CD4-positive, CD25-positive, alpha-beta regulatory T cell (primary cell): ENCODE results near the gene PPCS. TPM values are rescaled to one million over a fixed set of nuclear protein-coding genes. Genes with fewer than 3 reads are reported as not detected.
"Not testable (repeated sequence)": the region's sequence is repeated elsewhere in the genome, so short reads cannot be mapped to it uniquely, and the experiment has no call there.

Experiments
- ATAC-seq, 2 donors: fragments of 150-1000 bp; cut with Tn5 transposase; one replicate each; pipeline ENCODE4 v1.10.0; 2021; ENCODE audit warnings: low read depth in 2 of 2, moderate number of reproducible peaks in 2 of 2, moderate library complexity in 1 of 2
- DNase-seq, 3 donors: peaks; one replicate each; pipeline versions ENCODE4 v3.0.0 to v3.0.0-alpha.2; 2012 to 2022; ENCODE audit warnings: mixed read lengths in 1 of 3
- H3K27ac ChIP-seq: one replicate; pipeline ENCODE4 v1.7.0; 2013; ENCODE audit warnings: mild to moderate bottlenecking, low read length; ENCODE audit not compliant: insufficient read depth, poor library complexity, severe bottlenecking
- H3K27me3 ChIP-seq: one replicate; pipeline ENCODE4 v1.7.0; 2013; ENCODE audit warnings: low read length; ENCODE audit not compliant: control insufficient read depth, insufficient read depth
- H3K36me3 ChIP-seq: one replicate; pipeline ENCODE4 v1.7.0; 2013; ENCODE audit warnings: mild to moderate bottlenecking, low read length, moderate library complexity; ENCODE audit not compliant: control insufficient read depth, insufficient read depth
- H3K4me1 ChIP-seq: 2 replicates; pipeline ENCODE4 v1.7.0; 2013; ENCODE audit warnings: mild to moderate bottlenecking, low read length; ENCODE audit not compliant: insufficient read depth, control insufficient read depth, poor library complexity, severe bottlenecking
- H3K4me3 ChIP-seq: one replicate; pipeline ENCODE4 v1.7.0; 2013; ENCODE audit warnings: low read depth, mild to moderate bottlenecking, low read length, moderate library complexity
- H3K9me3 ChIP-seq, 2 experiments: 1 replicate in 1 of 2; 2 replicates in 1 of 2; pipeline ENCODE4 v1.7.0; 2013; ENCODE audit warnings: low read length in 2 of 2, mild to moderate bottlenecking in 1 of 2, moderate library complexity in 1 of 2; ENCODE audit not compliant: control insufficient read depth in 2 of 2
- H3K27ac Mint-ChIP-seq, 3 donors: one replicate each; pipeline ENCODE4 v1.8.0; 2020 to 2022; ENCODE audit warnings: mild to moderate bottlenecking in 3 of 3, mixed read lengths in 3 of 3, moderate library complexity in 2 of 3
- H3K27me3 Mint-ChIP-seq: one replicate; pipeline ENCODE4 v1.8.0; 2022; ENCODE audit warnings: mild to moderate bottlenecking, mixed read lengths
- H3K36me3 Mint-ChIP-seq: one replicate; pipeline ENCODE4 v1.8.0; 2020; ENCODE audit warnings: mixed read lengths
- H3K4me1 Mint-ChIP-seq, 4 donors: one replicate each; pipeline ENCODE4 v1.8.0; 2020 to 2022; ENCODE audit warnings: mixed read lengths in 4 of 4, mild to moderate bottlenecking in 1 of 4
- H3K4me3 Mint-ChIP-seq, 4 donors: one replicate each; pipeline ENCODE4 v1.8.0; 2020 to 2022; ENCODE audit warnings: mild to moderate bottlenecking in 4 of 4, mixed read lengths in 4 of 4, moderate library complexity in 3 of 4
- H3K9me3 Mint-ChIP-seq, 7 donors: one replicate each; pipeline ENCODE4 v1.8.0; 2020 to 2022; ENCODE audit warnings: mixed read lengths in 7 of 7, mild to moderate bottlenecking in 3 of 7, moderate library complexity in 2 of 7
- polyA plus RNA-seq, 4 donors: library from polyadenylated mRNA; unstranded; fragments of 300-500 nt; fragmentation: Illumina TruSeq; gene quantifications; one replicate each; pipeline ENCODE4 v1.2.3, GENCODE V29; 2021
- total RNA-seq: library from RNA; stranded (reverse); gene quantifications from one replicate; pipeline ENCODE4 v1.2.3, GENCODE V29; 2022

Gene PPCS
- total and polyA plus RNA-seq, 5 donors from 2014 or later: 43.7 to 162 (median 132) TPM

DNA sequence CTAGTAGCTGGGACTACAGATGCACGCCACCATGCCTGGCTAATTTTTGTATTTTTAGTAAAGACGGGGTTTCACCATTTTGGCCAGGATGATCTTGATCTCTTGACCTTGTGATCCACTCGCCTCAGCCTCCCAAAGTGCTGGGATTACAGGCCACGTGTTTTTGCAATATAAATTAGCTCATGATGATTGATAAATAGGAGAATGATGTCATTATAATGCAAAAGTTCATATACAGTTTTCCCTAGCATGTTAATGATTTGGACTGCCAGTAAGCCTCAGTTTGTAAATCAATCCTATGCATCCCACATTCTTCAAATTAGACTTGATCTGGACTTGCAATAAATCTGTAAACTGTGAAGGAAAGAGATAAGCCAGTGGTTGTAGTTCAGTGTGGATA is 21.0 kb downstream of the PPCS start:
- H3K36me3 ChIP-seq, H3K4me1 ChIP-seq, H3K27me3 ChIP-seq, H3K27ac ChIP-seq, H3K4me3 Mint-ChIP-seq, H3K9me3 ChIP-seq, DNase-seq, H3K4me3 ChIP-seq, ATAC-seq, H3K4me1 Mint-ChIP-seq, H3K27me3 Mint-ChIP-seq, H3K9me3 Mint-ChIP-seq, H3K27ac Mint-ChIP-seq: not testable (repeated sequence)
- peaks cover 12% of the 10 kb centered on the region for H3K36me3 Mint-ChIP-seq

DNA sequence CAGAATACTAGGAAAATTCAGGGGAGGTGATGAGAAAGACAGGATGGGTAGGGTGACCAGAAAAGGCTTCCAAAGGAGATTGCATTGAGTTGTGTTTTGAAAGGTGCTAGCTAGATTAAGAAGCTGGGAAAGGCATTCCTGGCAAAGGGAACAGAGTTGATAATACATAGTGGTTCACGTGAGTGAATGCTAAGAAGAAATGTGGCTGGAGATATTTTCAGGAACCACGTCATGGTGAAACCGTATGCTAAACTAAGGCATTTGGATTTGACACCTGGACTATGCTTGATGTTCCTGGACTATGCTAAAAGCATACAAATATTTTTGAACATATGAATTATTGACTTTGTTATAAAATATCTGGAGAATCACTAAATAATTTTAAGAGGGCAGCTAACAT is 21.4 kb downstream of the PPCS start:
- Mint-ChIP-seq H3K27me3 (no peaks in the 10 kb centered on the region), H3K27ac (no peak overlapping the region), H3K36me3 (peaks cover 17% of the 10 kb centered on the region), H3K9me3 (no peaks in the 10 kb centered on the region), H3K4me3 (no peak overlapping the region), H3K4me1 (no peaks in the 10 kb centered on the region)
- DNase-seq (no peak), ATAC-seq (no peak)
- Histone ChIP-seq H3K27ac (no peak overlapping the region), H3K27me3 (no peaks in the 10 kb centered on the region), H3K4me1 (no peaks in the 10 kb centered on the region), H3K36me3 (no peaks in the 10 kb centered on the region), H3K4me3 (no peak overlapping the region), H3K9me3 (no peaks in the 10 kb centered on the region)

DNA sequence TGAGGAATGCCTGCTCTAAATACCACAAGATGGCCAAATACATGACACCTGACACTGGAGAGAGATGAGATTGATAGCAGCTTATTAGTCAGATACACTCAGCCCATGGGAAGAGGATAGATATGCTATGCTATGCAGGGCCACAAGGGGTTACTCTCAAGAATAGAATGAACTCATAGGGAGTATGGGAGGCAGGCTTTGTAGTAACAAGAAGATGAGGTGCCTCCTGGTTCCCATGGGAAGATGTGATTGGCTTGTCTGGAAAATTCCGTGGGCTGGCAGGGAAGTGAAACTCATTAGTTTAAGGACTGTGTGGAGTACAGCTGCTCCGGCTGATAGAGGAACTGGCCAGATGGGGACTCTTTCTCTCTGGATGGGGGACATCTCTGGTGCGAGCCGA is 23.3 kb downstream of the PPCS start:
- Mint-ChIP-seq H3K27me3 (no peaks in the 10 kb centered on the region), H3K27ac (no peak overlapping the region), H3K9me3 (no peaks in the 10 kb centered on the region), H3K4me3 (no peak overlapping the region), H3K4me1 (no peaks in the 10 kb centered on the region), H3K36me3 (peaks cover 17% of the 10 kb centered on the region)
- peak in 1 of 3 donors; percentile 3 for DNase-seq
- no peaks in the 10 kb centered on the region for H3K4me1 ChIP-seq
- no peak for ATAC-seq
- no peak overlapping the region for H3K27ac ChIP-seq
- H3K27me3 ChIP-seq: no peaks in the 10 kb centered on the region
- no peaks in the 10 kb centered on the region for H3K9me3 ChIP-seq
- H3K4me3 ChIP-seq: no peak overlapping the region
- H3K36me3 ChIP-seq: no peaks in the 10 kb centered on the region

DNA sequence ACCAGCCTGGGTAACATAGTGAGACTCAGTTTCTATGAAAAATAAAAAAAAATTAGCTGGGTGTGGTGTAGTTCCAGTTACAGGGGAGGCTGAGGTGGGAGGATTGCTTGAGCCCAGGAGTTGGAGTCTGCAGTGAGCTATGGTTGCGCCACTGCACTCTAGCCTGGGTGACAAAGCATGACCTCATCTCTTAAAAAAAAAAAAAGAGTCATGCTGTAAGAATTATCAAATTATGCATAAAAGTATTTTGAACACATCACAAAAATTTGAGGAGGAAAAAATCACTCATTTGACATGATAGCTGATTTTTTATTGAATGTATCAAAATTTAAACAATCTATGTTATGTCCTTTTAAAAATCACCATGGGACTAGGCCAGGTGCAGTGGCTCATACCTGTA is 24.6 kb downstream of the PPCS start:
- H3K9me3 Mint-ChIP-seq: no peaks in the 10 kb centered on the region
- H3K4me3 Mint-ChIP-seq: no peak overlapping the region
- H3K27me3 ChIP-seq: no peaks in the 10 kb centered on the region
- H3K9me3 ChIP-seq: no peaks in the 10 kb centered on the region
- peaks cover 20% of the 10 kb centered on the region for H3K36me3 Mint-ChIP-seq
- no peak overlapping the region for H3K27ac Mint-ChIP-seq
- H3K4me3 ChIP-seq: no peak overlapping the region
- no peak for ATAC-seq
- no peak overlapping the region for H3K27ac ChIP-seq
- H3K4me1 ChIP-seq: no peaks in the 10 kb centered on the region
- H3K27me3 Mint-ChIP-seq: no peaks in the 10 kb centered on the region
- no peaks in the 10 kb centered on the region for H3K36me3 ChIP-seq
- DNase-seq: no peak
- H3K4me1 Mint-ChIP-seq: no peaks in the 10 kb centered on the region

DNA sequence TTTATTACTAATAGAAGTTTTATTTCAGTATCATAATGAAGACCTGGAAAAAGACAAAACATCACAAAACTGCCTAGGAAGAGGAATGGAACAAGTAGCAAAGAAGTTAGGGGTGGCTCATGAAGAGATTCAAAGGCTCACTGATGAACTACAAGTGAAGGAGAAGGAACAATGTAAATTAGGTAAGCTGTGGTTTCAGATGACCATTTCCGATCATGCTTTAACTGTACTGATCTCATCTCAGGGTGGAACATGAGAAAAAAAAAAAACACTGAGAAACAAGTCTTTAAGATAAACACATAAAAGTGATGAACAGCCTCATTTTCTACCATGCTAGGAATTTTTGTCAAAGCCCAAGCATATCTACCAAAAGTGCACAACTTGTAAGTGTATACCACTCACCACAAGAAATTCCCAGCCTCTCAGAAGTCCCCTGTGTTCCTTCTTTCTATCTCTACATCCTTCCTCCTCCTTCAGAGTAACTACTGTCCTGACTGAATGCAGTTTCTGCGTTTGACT is 26.4 kb downstream of the PPCS start:
- no peaks in the 10 kb centered on the region for H3K27me3 ChIP-seq
- no peaks in the 10 kb centered on the region for H3K4me1 Mint-ChIP-seq
- no peak overlapping the region for H3K27ac Mint-ChIP-seq
- H3K9me3 Mint-ChIP-seq: no peaks in the 10 kb centered on the region
- H3K36me3 Mint-ChIP-seq: peaks cover 26% of the 10 kb centered on the region
- no peaks in the 10 kb centered on the region for H3K36me3 ChIP-seq
- no peaks in the 10 kb centered on the region for H3K9me3 ChIP-seq
- DNase-seq (no peak), ATAC-seq (no peak)
- H3K4me3 ChIP-seq: no peak overlapping the region
- H3K27me3 Mint-ChIP-seq: no peaks in the 10 kb centered on the region
- H3K4me1 ChIP-seq: no peaks in the 10 kb centered on the region
- H3K4me3 Mint-ChIP-seq: no peak overlapping the region
- H3K27ac ChIP-seq: no peak overlapping the region

DNA sequence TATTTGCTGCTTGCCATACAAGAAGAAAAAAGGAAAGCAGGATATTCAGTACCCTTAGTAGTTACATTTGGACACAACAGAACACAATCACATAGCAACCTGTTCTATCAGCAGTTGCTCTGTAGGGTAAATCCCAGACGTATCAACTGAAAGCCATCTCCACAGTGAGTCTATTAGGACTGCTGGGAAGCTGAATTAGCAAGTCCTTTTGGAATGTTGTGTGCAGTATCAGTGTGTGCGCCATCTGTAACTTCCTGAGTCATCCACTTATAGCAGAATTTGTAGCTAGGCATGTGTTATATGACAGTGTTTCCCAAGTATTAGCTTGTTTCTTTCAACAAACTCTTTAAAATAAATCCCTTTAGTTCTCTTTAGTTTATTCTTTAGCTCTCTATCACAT is 28.0 kb downstream of the PPCS start:
- Histone ChIP-seq H3K36me3 (no peaks in the 10 kb centered on the region), H3K27ac (no peak overlapping the region), H3K9me3 (no peaks in the 10 kb centered on the region), H3K4me1 (no peaks in the 10 kb centered on the region), H3K27me3 (no peaks in the 10 kb centered on the region), H3K4me3 (no peak overlapping the region)
- Mint-ChIP-seq H3K36me3 (peaks cover 27% of the 10 kb centered on the region), H3K4me3 (no peak overlapping the region), H3K27me3 (no peaks in the 10 kb centered on the region), H3K9me3 (no peaks in the 10 kb centered on the region), H3K4me1 (no peaks in the 10 kb centered on the region), H3K27ac (no peak overlapping the region)
- ATAC-seq (no peak), DNase-seq (no peak)

DNA sequence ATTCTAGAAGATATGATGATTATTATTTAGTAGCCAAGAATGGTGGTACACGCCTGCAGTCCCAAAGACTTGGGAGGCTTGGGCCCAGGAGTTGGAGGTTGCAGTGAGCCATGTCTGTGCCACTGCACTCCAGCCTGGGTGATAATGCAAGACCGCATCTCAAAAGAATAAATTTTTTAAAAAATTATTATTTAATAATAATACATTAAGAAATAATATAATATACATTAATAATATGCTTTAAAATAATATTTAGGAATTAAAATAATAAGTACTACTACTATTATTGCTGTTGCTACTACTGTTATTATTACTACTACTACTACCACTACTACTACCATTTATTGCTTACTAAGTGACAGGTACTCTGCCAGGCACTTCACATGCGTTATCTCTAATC is 33.9 kb downstream of the PPCS start:
- Mint-ChIP-seq H3K4me1 (no peaks in the 10 kb centered on the region), H3K27me3 (no peaks in the 10 kb centered on the region), H3K9me3 (peaks cover 0 to 3% (median 0%) of the 10 kb centered on the region in 7 donors), H3K36me3 (peaks cover 22% of the 10 kb centered on the region), H3K4me3 (no peak overlapping the region), H3K27ac (no peak overlapping the region)
- Histone ChIP-seq H3K4me1 (no peaks in the 10 kb centered on the region), H3K4me3 (no peak overlapping the region), H3K27ac (no peak overlapping the region), H3K36me3 (no peaks in the 10 kb centered on the region), H3K9me3 (no peaks in the 10 kb centered on the region), H3K27me3 (no peaks in the 10 kb centered on the region)
- no peak for ATAC-seq
- DNase-seq: no peak

DNA sequence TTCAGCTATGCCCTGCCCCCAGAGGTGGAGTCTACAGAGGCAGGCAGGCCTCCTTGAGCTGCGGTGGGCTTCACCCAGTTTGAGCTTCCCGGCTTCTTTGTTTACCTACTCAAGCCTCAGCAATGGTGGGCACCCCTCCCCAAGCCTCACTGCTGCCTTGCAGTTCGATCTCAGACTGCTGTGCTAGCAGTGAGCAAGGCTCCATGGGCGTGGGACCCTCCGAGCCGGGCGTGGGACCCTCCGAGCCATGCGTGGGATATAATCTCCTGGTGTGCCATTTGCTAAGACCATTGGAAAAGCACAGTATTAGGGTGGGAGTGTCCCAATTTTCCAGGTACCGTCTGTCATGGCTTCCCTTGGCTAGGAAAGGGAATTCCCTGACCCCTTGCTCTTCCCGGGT is 45.7 kb downstream of the PPCS start:
- not testable (repeated sequence) for ATAC-seq

More for the DNA sequence above, 45.7 kb downstream of the PPCS start:
- H3K27me3 Mint-ChIP-seq, DNase-seq, H3K36me3 ChIP-seq, H3K27ac ChIP-seq, H3K4me3 ChIP-seq, H3K4me1 Mint-ChIP-seq, H3K4me3 Mint-ChIP-seq, H3K27me3 ChIP-seq, H3K27ac Mint-ChIP-seq, H3K4me1 ChIP-seq: not testable (repeated sequence)
- peaks cover 12 to 19% of the 10 kb centered on the region in 2 experiments for H3K9me3 ChIP-seq
- Mint-ChIP-seq H3K9me3 (peaks cover 0 to 26% (median 2%) of the 10 kb centered on the region in 7 donors), H3K36me3 (peaks cover 35% of the 10 kb centered on the region)
